ENCODE measurements around the gene DOK5. TPM values are rescaled to one million over a fixed set of nuclear protein-coding genes. Genes with fewer than 3 reads are reported as not detected.

DOK5 gene
- total and polyA plus RNA-seq, 2 donors (not counting 3 experiments of a cell fraction or from before 2014, with no cell fraction given), result 3.5 to 14.2 TPM

- H3K79me2 ChIP-seq (ENCODE audit: control insufficient read depth, insufficient read depth, low read length), result no peaks in the 10 kb centered on the region
- BruUV-seq (replicated peaks), result no TSS peak
- no peaks in the 10 kb centered on the region for H4K20me1 ChIP-seq (replicated peaks; ENCODE audit: control insufficient read depth, extremely low read depth, insufficient read depth, low read length)
- H3K9me1 ChIP-seq (replicated peaks; ENCODE audit: control insufficient read depth, extremely low read depth, insufficient read depth, low read length), result no peaks in the 10 kb centered on the region
- H3K4me3 ChIP-seq (replicated peaks in 1 of 3; ENCODE audit: insufficient read depth in 1 of 3, low read depth in 1 of 3, low read length in 3 of 3), result no peak overlapping the region
- H3K27ac ChIP-seq (ENCODE audit: insufficient read depth, low read depth, low read length), result no peak overlapping the region
- H3K9ac ChIP-seq (replicated peaks; ENCODE audit: extremely low read depth, insufficient read depth, low read length), result no peak overlapping the region
- no peak overlapping the region for H2AFZ ChIP-seq (ENCODE audit: low read depth, low read length)
- H3K9me3 ChIP-seq (replicated peaks; ENCODE audit: control insufficient read depth, insufficient read depth, low read length), result no peaks in the 10 kb centered on the region
- no peaks in the 10 kb centered on the region for H3K27me3 ChIP-seq (ENCODE audit: control insufficient read depth in 2 of 2, insufficient read depth in 2 of 2, low read length in 2 of 2)
- intact Hi-C loops (cut with micrococcal nuclease), result no loop called here
- no peak overlapping the region for H3K4me2 ChIP-seq (ENCODE audit: insufficient read depth, low read length)
- dilution Hi-C loops (cut with MboI; ENCODE audit: extremely low pct_ligation_motif_present, low sequenced_read_pairs), result no loop called here
- POLR2A ChIA-PET, result no interaction called here
- no peak for FAIRE-seq
- CTCF ChIA-PET, result interaction anchor here (0.7 kb wide), 1 partner anchor 37 kb away, joined by 3 read pairs; no protein-coding TSS in a partner anchor
- no peaks in the 10 kb centered on the region for H3K36me3 ChIP-seq (ENCODE audit: control insufficient read depth in 2 of 2, extremely low read depth in 1 of 2, insufficient read depth in 2 of 2, low read length in 2 of 2)
- H3K4me1 ChIP-seq (ENCODE audit: control insufficient read depth, extremely low read depth, insufficient read depth, low read length), result no peaks in the 10 kb centered on the region
- DNase-seq (ENCODE audit: low read depth, low spot score), result no peak
- TF ChIP-seq POLR2A (IDR thresholded peaks at IDR 0.05; ENCODE audit: low read depth, low read length), result no peak
- no peak for TF ChIP-seq GATA2 (IDR thresholded peaks at IDR 0.05; ENCODE audit: insufficient read depth, insufficient read length, low read depth, low read length)
- TF ChIP-seq FOS (IDR thresholded peaks at IDR 0.05; ENCODE audit: borderline replicate concordance, insufficient read depth, low read length), result no peak
These were observed 121.3 kb downstream of the DOK5 start for GRCh38 chr20:54596651-54597050.

GRCh38 chr20:54598352-54598751 is 123.0 kb downstream of the DOK5 start:
- no peaks in the 10 kb centered on the region for H3K9me3 ChIP-seq (replicated peaks; ENCODE audit: control insufficient read depth, insufficient read depth, low read length)
- dilution Hi-C loops (cut with MboI; ENCODE audit: extremely low pct_ligation_motif_present, low sequenced_read_pairs) (no loop called here), intact Hi-C loops (cut with micrococcal nuclease) (no loop called here)
- ChIA-PET POLR2A (no interaction called here), CTCF (no interaction called here)
- TF ChIP-seq MYC (IDR thresholded peaks at IDR 0.05; ENCODE audit: low read depth, low read length) (no peak), POLR2A (IDR thresholded peaks at IDR 0.05; ENCODE audit: low read depth, low read length) (no peak), POLR2AphosphoS5 (IDR thresholded peaks at IDR 0.05; ENCODE audit: insufficient read depth, low read depth, low read length) (no peak), GATA2 (IDR thresholded peaks at IDR 0.05; ENCODE audit: insufficient read depth, insufficient read length, low read depth, low read length) (no peak), FOS (IDR thresholded peaks at IDR 0.05; ENCODE audit: borderline replicate concordance, insufficient read depth, low read length) (no peak), JUN (IDR thresholded peaks at IDR 0.05; ENCODE audit: borderline replicate concordance, insufficient read depth, insufficient read length, low read depth) (no peak), EZH2 (IDR thresholded peaks at IDR 0.05; ENCODE audit: borderline replicate concordance, low read depth, low read length, severe bottlenecking) (no peak)
- TF ChIP-seq, protein P1, sequence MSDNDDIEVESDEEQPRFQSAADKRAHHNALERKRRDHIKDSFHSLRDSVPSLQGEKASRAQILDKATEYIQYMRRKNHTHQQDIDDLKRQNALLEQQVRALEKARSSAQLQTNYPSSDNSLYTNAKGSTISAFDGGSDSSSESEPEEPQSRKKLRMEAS (IDR thresholded peaks at IDR 0.05; ENCODE audit: insufficient read depth, insufficient read length), result no peak
- TF ChIP-seq, protein P2, sequence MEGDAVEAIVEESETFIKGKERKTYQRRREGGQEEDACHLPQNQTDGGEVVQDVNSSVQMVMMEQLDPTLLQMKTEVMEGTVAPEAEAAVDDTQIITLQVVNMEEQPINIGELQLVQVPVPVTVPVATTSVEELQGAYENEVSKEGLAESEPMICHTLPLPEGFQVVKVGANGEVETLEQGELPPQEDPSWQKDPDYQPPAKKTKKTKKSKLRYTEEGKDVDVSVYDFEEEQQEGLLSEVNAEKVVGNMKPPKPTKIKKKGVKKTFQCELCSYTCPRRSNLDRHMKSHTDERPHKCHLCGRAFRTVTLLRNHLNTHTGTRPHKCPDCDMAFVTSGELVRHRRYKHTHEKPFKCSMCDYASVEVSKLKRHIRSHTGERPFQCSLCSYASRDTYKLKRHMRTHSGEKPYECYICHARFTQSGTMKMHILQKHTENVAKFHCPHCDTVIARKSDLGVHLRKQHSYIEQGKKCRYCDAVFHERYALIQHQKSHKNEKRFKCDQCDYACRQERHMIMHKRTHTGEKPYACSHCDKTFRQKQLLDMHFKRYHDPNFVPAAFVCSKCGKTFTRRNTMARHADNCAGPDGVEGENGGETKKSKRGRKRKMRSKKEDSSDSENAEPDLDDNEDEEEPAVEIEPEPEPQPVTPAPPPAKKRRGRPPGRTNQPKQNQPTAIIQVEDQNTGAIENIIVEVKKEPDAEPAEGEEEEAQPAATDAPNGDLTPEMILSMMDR (IDR thresholded peaks at IDR 0.05; ENCODE audit: extremely low read depth in 1 of 2, insufficient read depth in 1 of 2, low read depth in 1 of 2, low read length in 2 of 2), result no peak
- no peaks in the 10 kb centered on the region for H3K79me2 ChIP-seq (ENCODE audit: control insufficient read depth, insufficient read depth, low read length)
- H3K27ac ChIP-seq (ENCODE audit: insufficient read depth, low read depth, low read length), result no peak overlapping the region
- no peaks in the 10 kb centered on the region for H3K9me1 ChIP-seq (replicated peaks; ENCODE audit: control insufficient read depth, extremely low read depth, insufficient read depth, low read length)
- H3K27me3 ChIP-seq (ENCODE audit: control insufficient read depth in 2 of 2, insufficient read depth in 2 of 2, low read length in 2 of 2), result no peaks in the 10 kb centered on the region
- H3K4me2 ChIP-seq (ENCODE audit: insufficient read depth, low read length), result no peak overlapping the region
- H3K9ac ChIP-seq (replicated peaks; ENCODE audit: extremely low read depth, insufficient read depth, low read length), result no peak overlapping the region
- no peak overlapping the region for H2AFZ ChIP-seq (ENCODE audit: low read depth, low read length)
- H3K4me1 ChIP-seq (ENCODE audit: control insufficient read depth, extremely low read depth, insufficient read depth, low read length), result no peaks in the 10 kb centered on the region
- H3K36me3 ChIP-seq (ENCODE audit: control insufficient read depth in 2 of 2, extremely low read depth in 1 of 2, insufficient read depth in 2 of 2, low read length in 2 of 2), result no peaks in the 10 kb centered on the region
- FAIRE-seq, result no peak
- no peaks in the 10 kb centered on the region for H4K20me1 ChIP-seq (replicated peaks; ENCODE audit: control insufficient read depth, extremely low read depth, insufficient read depth, low read length)
- no peak for DNase-seq (ENCODE audit: low read depth, low spot score)
- H3K4me3 ChIP-seq (replicated peaks in 1 of 3; ENCODE audit: insufficient read depth in 1 of 3, low read depth in 1 of 3, low read length in 3 of 3), result no peak overlapping the region
- no TSS peak for BruUV-seq (replicated peaks)
